ENCODE results near the gene C10orf71.

- TF ChIP-seq EP300 (IDR thresholded peaks at IDR 0.05; ENCODE audit: borderline replicate concordance) (no peak), MAX (IDR thresholded peaks at IDR 0.05) (no peak), FOXM1 (IDR thresholded peaks at IDR 0.05; ENCODE audit: borderline replicate concordance, low read depth) (no peak), TAF1 (IDR thresholded peaks at IDR 0.05; ENCODE audit: low read depth) (no peak), CEBPB (IDR thresholded peaks at IDR 0.05) (no peak)
Observed at GRCh38 chr10:49258350-49258683, 40.7 kb upstream of the C10orf71 start.
